PFSK-1 (cell line): ENCODE data around the gene PRDM16.

Experiments
- FOXP2 ChIP-seq: optimal IDR thresholded peaks from 2 replicates; pipeline ENCODE3; 2011; ENCODE audit warnings: borderline replicate concordance, control low read depth, inconsistent platforms; ENCODE audit not compliant: insufficient read depth; ENCODE audit errors: extremely low read length, extremely low read depth
- POLR2AphosphoS5 ChIP-seq: IDR thresholded peaks from 2 replicates; pipeline ENCODE4 v1.6.1; 2012; ENCODE audit warnings: low read depth, mild to moderate bottlenecking, control low read depth, low read length, moderate library complexity
- REST ChIP-seq, 2 experiments: IDR thresholded peaks; 2 replicates each; pipeline versions ENCODE4 v1.6.1 to v1.8.0; 2011 to 2012; ENCODE audit warnings: low read depth in 2 of 2, low read length in 2 of 2, control low read depth in 1 of 2, inconsistent platforms in 1 of 2, mild to moderate bottlenecking in 1 of 2, moderate library complexity in 1 of 2; ENCODE audit not compliant: insufficient read depth in 1 of 2
- SIN3A ChIP-seq: IDR thresholded peaks from 2 replicates; pipeline ENCODE4 v1.6.1; 2012; ENCODE audit warnings: mild to moderate bottlenecking, low read length, moderate library complexity, borderline replicate concordance; ENCODE audit not compliant: insufficient read depth
- TAF1 ChIP-seq: IDR thresholded peaks from 2 replicates; pipeline ENCODE4 v1.6.1; 2012; ENCODE audit warnings: low read length, control low read depth, borderline replicate concordance; ENCODE audit not compliant: insufficient read depth

GRCh38 chr1:3443807-3444206 is 374.8 kb downstream of the PRDM16 start:
- TF ChIP-seq REST (IDR thresholded peaks at IDR 0.05; ENCODE audit: insufficient read depth in 1 of 2, low read depth in 2 of 2, low read length in 2 of 2) (no peak), POLR2AphosphoS5 (no peak), SIN3A (no peak), TAF1 (no peak), FOXP2 (no peak)
